ENCODE data around the gene WDFY2. TPM values are rescaled to one million over a fixed set of nuclear protein-coding genes. Genes with fewer than 3 reads are reported as not detected.

Gene WDFY2
- total and polyA plus RNA-seq, 5 donors from 2014 or later = 4.0 to 26.2 (median 4.9) TPM

DNA sequence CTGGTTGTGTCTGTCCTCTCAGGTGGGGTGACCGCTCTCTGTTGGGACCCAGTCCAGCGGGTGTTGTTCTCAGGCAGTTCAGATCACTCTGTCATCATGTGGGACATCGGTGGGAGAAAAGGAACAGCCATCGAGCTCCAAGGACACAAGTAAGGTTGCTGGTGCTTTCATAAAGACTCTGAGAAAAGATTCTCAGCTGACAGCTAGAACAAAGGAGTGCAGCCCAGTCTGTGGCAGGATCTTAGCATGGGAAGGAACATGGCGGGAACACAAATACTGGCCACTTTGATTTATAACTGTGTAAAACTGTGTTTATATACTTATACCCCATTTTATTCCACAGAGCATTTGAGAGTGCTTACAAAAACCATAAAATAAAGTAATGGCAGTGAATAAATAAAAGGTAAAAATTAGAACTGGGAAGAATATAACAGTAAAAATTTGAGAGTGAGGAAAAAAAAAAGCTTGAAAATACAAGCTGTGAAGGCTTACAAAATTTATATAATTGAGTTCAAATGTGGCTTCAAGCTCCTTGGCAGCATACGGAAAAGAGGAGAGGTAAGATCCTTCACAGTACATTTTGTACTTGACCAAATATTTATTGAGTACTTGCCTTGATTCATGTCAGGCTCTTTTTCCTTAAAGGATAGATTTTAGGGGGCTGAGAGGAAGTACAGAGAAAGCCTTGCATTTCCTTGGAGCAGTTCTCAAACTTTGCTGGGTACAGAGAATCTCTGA is 154.9 kb downstream of the WDFY2 start:
- H3K27me3 ChIP-seq (ENCODE audit: control insufficient read depth, insufficient read depth, low read length) = no peaks in the 10 kb centered on the region
- peaks cover 4% of the 10 kb centered on the region for H3K4me1 ChIP-seq (ENCODE audit: control insufficient read depth, insufficient read depth, low read length, poor library complexity, severe bottlenecking)
- no peak overlapping the region for H3K27ac ChIP-seq (ENCODE audit: insufficient read depth, low read length, poor library complexity, severe bottlenecking)
- peaks cover 4 to 6% (median 5%) of the 10 kb centered on the region in 4 donors for H3K4me1 Mint-ChIP-seq
- no peak overlapping the region for H3K4me3 Mint-ChIP-seq
- H3K36me3 ChIP-seq (ENCODE audit: control insufficient read depth, insufficient read depth, low read length) = peaks cover 49% of the 10 kb centered on the region
- peaks cover 0 to 2% (median 0%) of the 10 kb centered on the region in 7 donors for H3K9me3 Mint-ChIP-seq
- H3K9me3 ChIP-seq (ENCODE audit: control insufficient read depth in 2 of 2, low read length in 2 of 2) = no peaks in the 10 kb centered on the region
- DNase-seq = no peak
- peak overlapping the region in 2 of 3 donors; percentile 14 to 44 for H3K27ac Mint-ChIP-seq
- H3K36me3 Mint-ChIP-seq = peaks cover 41% of the 10 kb centered on the region
- no peaks in the 10 kb centered on the region for H3K27me3 Mint-ChIP-seq
- no peak overlapping the region for H3K4me3 ChIP-seq (ENCODE audit: low read depth, low read length)
- ATAC-seq (ENCODE audit: low read depth in 2 of 2) = no peak

GRCh38 chr13:51740698-51741097 is 156.4 kb downstream of the WDFY2 start:
- Mint-ChIP-seq H3K9me3 (peaks cover 0 to 2% (median 0%) of the 10 kb centered on the region in 7 donors), H3K27me3 (no peaks in the 10 kb centered on the region), H3K27ac (peak overlapping the region in 1 of 3 donors; percentile 46), H3K36me3 (peaks cover 45% of the 10 kb centered on the region), H3K4me1 (peaks cover 4 to 6% (median 4%) of the 10 kb centered on the region in 4 donors), H3K4me3 (no peak overlapping the region)
- Histone ChIP-seq H3K9me3 (ENCODE audit: control insufficient read depth in 2 of 2, low read length in 2 of 2) (no peaks in the 10 kb centered on the region), H3K27ac (ENCODE audit: insufficient read depth, low read length, poor library complexity, severe bottlenecking) (no peak overlapping the region), H3K27me3 (ENCODE audit: control insufficient read depth, insufficient read depth, low read length) (no peaks in the 10 kb centered on the region), H3K4me3 (ENCODE audit: low read depth, low read length) (no peak overlapping the region), H3K4me1 (ENCODE audit: control insufficient read depth, insufficient read depth, low read length, poor library complexity, severe bottlenecking) (peaks cover 4% of the 10 kb centered on the region), H3K36me3 (ENCODE audit: control insufficient read depth, insufficient read depth, low read length) (peaks cover 46% of the 10 kb centered on the region)
- ATAC-seq (ENCODE audit: low read depth in 2 of 2) = no peak
- DNase-seq = no peak

DNA sequence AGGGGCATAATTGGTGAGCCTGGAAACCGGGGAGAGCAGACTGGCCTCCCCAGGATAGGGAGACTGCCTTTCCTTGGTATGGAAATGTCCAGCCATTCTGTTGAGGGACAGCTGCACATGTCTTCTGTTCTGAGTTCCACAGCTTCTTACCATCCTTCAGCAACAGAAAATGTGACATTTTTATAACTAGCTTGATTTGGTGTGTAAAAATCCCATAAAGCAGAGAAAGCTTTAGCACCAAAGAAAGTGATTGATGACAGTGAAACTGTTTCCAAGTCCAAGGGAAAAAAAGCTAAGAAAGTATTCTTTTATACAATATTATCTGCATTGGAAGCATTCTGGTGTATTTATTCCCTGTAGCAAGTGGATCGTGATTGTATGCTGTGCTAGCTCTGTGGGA is 157.8 kb downstream of the WDFY2 start:
- no peak for DNase-seq
- Mint-ChIP-seq H3K27me3 (no peaks in the 10 kb centered on the region), H3K9me3 (peaks cover 0 to 2% (median 0%) of the 10 kb centered on the region in 7 donors), H3K4me3 (no peak overlapping the region), H3K27ac (peak overlapping the region in 1 of 3 donors; percentile 47), H3K36me3 (peaks cover 45% of the 10 kb centered on the region), H3K4me1 (peaks cover 0 to 5% (median 3%) of the 10 kb centered on the region in 4 donors)
- Histone ChIP-seq H3K27ac (ENCODE audit: insufficient read depth, low read length, poor library complexity, severe bottlenecking) (no peak overlapping the region), H3K27me3 (ENCODE audit: control insufficient read depth, insufficient read depth, low read length) (no peaks in the 10 kb centered on the region), H3K9me3 (ENCODE audit: control insufficient read depth in 2 of 2, low read length in 2 of 2) (peaks cover under 1 to 2% of the 10 kb centered on the region in 2 experiments), H3K4me3 (ENCODE audit: low read depth, low read length) (no peak overlapping the region), H3K36me3 (ENCODE audit: control insufficient read depth, insufficient read depth, low read length) (peaks cover 43% of the 10 kb centered on the region), H3K4me1 (ENCODE audit: control insufficient read depth, insufficient read depth, low read length, poor library complexity, severe bottlenecking) (peaks cover 4% of the 10 kb centered on the region)
- no peak for ATAC-seq (ENCODE audit: low read depth in 2 of 2)

- peaks cover 45% of the 10 kb centered on the region for H3K36me3 Mint-ChIP-seq
- ATAC-seq (ENCODE audit: low read depth in 2 of 2) = no peak
Observed at GRCh38 chr13:51742611-51743010, 158.3 kb downstream of the WDFY2 start.

DNA sequence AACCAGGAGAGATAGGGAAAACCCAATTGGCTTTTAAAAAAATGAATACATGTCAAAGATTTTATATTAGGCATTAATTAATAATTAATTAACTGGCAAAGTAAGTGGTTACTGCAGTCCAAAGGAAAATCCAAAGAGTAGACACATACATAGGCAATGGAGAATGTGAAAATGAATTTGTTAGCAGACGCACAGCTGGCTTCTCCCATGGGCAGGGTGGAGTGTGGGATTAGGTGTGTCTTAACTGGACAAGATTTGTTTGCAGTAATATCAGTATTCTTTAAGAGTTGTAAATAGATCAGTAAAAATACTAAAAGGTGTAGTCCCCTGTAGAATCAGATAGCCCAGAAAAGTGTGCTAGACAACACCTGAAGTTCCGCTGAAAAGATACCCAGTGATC is 161.0 kb downstream of the WDFY2 start:
- DNase-seq (no peak), ATAC-seq (ENCODE audit: low read depth in 2 of 2) (no peak)
- H3K4me1 ChIP-seq (ENCODE audit: control insufficient read depth, insufficient read depth, low read length, poor library complexity, severe bottlenecking) = no peaks in the 10 kb centered on the region
- H3K27me3 Mint-ChIP-seq = no peaks in the 10 kb centered on the region
- peaks cover 46% of the 10 kb centered on the region for H3K36me3 Mint-ChIP-seq
- H3K27me3 ChIP-seq (ENCODE audit: control insufficient read depth, insufficient read depth, low read length) = no peaks in the 10 kb centered on the region
- no peak overlapping the region for H3K27ac Mint-ChIP-seq
- no peak overlapping the region for H3K4me3 ChIP-seq (ENCODE audit: low read depth, low read length)
- peaks cover 0 to 12% (median 6%) of the 10 kb centered on the region in 7 donors for H3K9me3 Mint-ChIP-seq
- no peak overlapping the region for H3K4me3 Mint-ChIP-seq
- peaks cover 0 to 3% (median 1%) of the 10 kb centered on the region in 4 donors for H3K4me1 Mint-ChIP-seq
- H3K27ac ChIP-seq (ENCODE audit: insufficient read depth, low read length, poor library complexity, severe bottlenecking) = no peak overlapping the region
- peaks cover 16 to 19% of the 10 kb centered on the region in 2 experiments for H3K9me3 ChIP-seq (ENCODE audit: control insufficient read depth in 2 of 2, low read length in 2 of 2)
- H3K36me3 ChIP-seq (ENCODE audit: control insufficient read depth, insufficient read depth, low read length) = peaks cover 42% of the 10 kb centered on the region

More at GRCh38 chr13:51742611-51743010, 158.3 kb downstream of the WDFY2 start:
- Histone ChIP-seq H3K9me3 (ENCODE audit: control insufficient read depth in 2 of 2, low read length in 2 of 2) (peaks cover 4 to 7% of the 10 kb centered on the region in 2 experiments), H3K27me3 (ENCODE audit: control insufficient read depth, insufficient read depth, low read length) (no peaks in the 10 kb centered on the region), H3K4me1 (ENCODE audit: control insufficient read depth, insufficient read depth, low read length, poor library complexity, severe bottlenecking) (peaks cover 1% of the 10 kb centered on the region), H3K36me3 (ENCODE audit: control insufficient read depth, insufficient read depth, low read length) (peaks cover 46% of the 10 kb centered on the region), H3K4me3 (ENCODE audit: low read depth, low read length) (no peak overlapping the region), H3K27ac (ENCODE audit: insufficient read depth, low read length, poor library complexity, severe bottlenecking) (no peak overlapping the region)
- Mint-ChIP-seq H3K27me3 (no peaks in the 10 kb centered on the region), H3K9me3 (peaks cover 0 to 5% (median 2%) of the 10 kb centered on the region in 7 donors), H3K27ac (peak overlapping the region in 1 of 3 donors; percentile 25), H3K4me1 (peaks cover 0 to 3% (median 2%) of the 10 kb centered on the region in 4 donors), H3K4me3 (no peak overlapping the region)
- no peak for DNase-seq

- Mint-ChIP-seq H3K36me3 (peaks cover 57% of the 10 kb centered on the region), H3K27ac (no peak overlapping the region), H3K4me1 (peaks cover 0 to 7% (median 1%) of the 10 kb centered on the region in 4 donors), H3K9me3 (peaks cover 0 to 12% (median 6%) of the 10 kb centered on the region in 7 donors), H3K4me3 (no peak overlapping the region), H3K27me3 (no peaks in the 10 kb centered on the region)
- ATAC-seq (ENCODE audit: low read depth in 2 of 2) (no peak), DNase-seq (no peak)
- no peak overlapping the region for H3K27ac ChIP-seq (ENCODE audit: insufficient read depth, low read length, poor library complexity, severe bottlenecking)
- no peak overlapping the region for H3K4me3 ChIP-seq (ENCODE audit: low read depth, low read length)
- H3K9me3 ChIP-seq (ENCODE audit: control insufficient read depth in 2 of 2, low read length in 2 of 2) = peaks cover 16 to 19% of the 10 kb centered on the region in 2 experiments
- H3K36me3 ChIP-seq (ENCODE audit: control insufficient read depth, insufficient read depth, low read length) = peaks cover 37% of the 10 kb centered on the region
- no peaks in the 10 kb centered on the region for H3K4me1 ChIP-seq (ENCODE audit: control insufficient read depth, insufficient read depth, low read length, poor library complexity, severe bottlenecking)
- no peaks in the 10 kb centered on the region for H3K27me3 ChIP-seq (ENCODE audit: control insufficient read depth, insufficient read depth, low read length)
Observed at GRCh38 chr13:51746802-51747201, 162.5 kb downstream of the WDFY2 start.

GRCh38 chr13:51747438-51748434 is 163.5 kb downstream of the WDFY2 start:
- Histone ChIP-seq H3K36me3 (ENCODE audit: control insufficient read depth, insufficient read depth, low read length) (peaks cover 38% of the 10 kb centered on the region), H3K27me3 (ENCODE audit: control insufficient read depth, insufficient read depth, low read length) (no peaks in the 10 kb centered on the region), H3K4me1 (ENCODE audit: control insufficient read depth, insufficient read depth, low read length, poor library complexity, severe bottlenecking) (no peaks in the 10 kb centered on the region), H3K9me3 (ENCODE audit: control insufficient read depth in 2 of 2, low read length in 2 of 2) (peaks cover 16 to 19% of the 10 kb centered on the region in 2 experiments), H3K27ac (ENCODE audit: insufficient read depth, low read length, poor library complexity, severe bottlenecking) (no peak overlapping the region), H3K4me3 (ENCODE audit: low read depth, low read length) (no peak overlapping the region)
- Mint-ChIP-seq H3K4me3 (no peak overlapping the region), H3K27me3 (no peaks in the 10 kb centered on the region), H3K9me3 (peaks cover 0 to 12% (median 6%) of the 10 kb centered on the region in 7 donors), H3K27ac (no peak overlapping the region), H3K4me1 (peaks cover 0 to 7% (median under 1%) of the 10 kb centered on the region in 4 donors), H3K36me3 (peaks cover 61% of the 10 kb centered on the region)
- ATAC-seq (ENCODE audit: low read depth in 2 of 2) (no peak), DNase-seq (no peak)
